Fibroblast of pulmonary artery (primary cell): ENCODE data around the gene CCSER1.

Experiments
- DNase-seq: peaks from one replicate; pipeline ENCODE4 v3.0.0-alpha.2; 2010; ENCODE audit warnings: low read depth
- H3K4me3 ChIP-seq: replicated peaks from 2 replicates; pipeline ENCODE4 v1.5.1; 2011; ENCODE audit warnings: low read depth, mild to moderate bottlenecking, control low read depth, low read length, moderate library complexity
- TF ChIP-seq, protein P1 (sequence below): IDR thresholded peaks from 2 replicates; pipeline ENCODE4 v1.5.1; 2011; ENCODE audit warnings: mild to moderate bottlenecking, control low read depth, low read length, inconsistent platforms; ENCODE audit errors: missing control alignments

CCSER1 gene

DNA sequence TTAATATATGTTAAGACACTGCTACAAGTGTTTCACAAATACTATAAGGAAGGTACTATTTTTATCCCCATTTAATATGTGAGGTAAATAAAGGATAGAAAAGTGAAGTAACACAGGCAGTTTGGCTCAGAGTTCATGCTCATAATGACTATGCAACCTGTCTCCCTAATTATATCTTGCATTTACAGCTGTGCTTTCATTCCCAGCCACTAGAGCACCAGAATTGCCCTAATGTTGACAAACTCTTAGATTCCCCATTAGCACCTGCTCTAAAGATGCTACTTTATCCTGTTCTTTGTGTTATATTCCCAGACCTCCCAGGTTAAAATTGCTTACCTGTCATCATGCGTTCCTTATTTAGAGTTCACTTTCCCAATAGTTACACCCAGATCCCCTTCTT lies 833.6 kb downstream of the CCSER1 start:
- TF ChIP-seq, protein P1, sequence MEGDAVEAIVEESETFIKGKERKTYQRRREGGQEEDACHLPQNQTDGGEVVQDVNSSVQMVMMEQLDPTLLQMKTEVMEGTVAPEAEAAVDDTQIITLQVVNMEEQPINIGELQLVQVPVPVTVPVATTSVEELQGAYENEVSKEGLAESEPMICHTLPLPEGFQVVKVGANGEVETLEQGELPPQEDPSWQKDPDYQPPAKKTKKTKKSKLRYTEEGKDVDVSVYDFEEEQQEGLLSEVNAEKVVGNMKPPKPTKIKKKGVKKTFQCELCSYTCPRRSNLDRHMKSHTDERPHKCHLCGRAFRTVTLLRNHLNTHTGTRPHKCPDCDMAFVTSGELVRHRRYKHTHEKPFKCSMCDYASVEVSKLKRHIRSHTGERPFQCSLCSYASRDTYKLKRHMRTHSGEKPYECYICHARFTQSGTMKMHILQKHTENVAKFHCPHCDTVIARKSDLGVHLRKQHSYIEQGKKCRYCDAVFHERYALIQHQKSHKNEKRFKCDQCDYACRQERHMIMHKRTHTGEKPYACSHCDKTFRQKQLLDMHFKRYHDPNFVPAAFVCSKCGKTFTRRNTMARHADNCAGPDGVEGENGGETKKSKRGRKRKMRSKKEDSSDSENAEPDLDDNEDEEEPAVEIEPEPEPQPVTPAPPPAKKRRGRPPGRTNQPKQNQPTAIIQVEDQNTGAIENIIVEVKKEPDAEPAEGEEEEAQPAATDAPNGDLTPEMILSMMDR = no peak
- no peak overlapping the region for H3K4me3 ChIP-seq
- no peak for DNase-seq

DNA sequence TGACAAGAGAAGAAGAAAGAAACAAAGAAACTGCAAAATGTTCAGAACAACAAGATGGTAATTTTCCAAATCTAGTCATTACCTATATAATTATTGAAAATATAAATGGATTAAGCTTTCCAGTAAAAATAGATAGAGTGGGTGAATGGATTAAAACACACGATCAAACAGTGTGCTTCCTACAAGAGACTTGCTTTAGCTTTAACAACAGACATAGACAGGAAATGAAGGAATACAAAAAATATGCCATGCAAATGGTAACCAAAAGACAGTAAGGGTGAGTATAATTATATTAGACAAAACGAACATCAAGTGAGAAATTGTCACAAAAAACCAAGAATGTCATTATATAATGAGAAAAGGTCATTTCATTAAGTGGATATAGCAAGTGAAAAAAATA lies 842.8 kb downstream of the CCSER1 start:
- TF ChIP-seq, protein P1 = no peak
- DNase-seq = no peak
- H3K4me3 ChIP-seq = no peak overlapping the region

DNA sequence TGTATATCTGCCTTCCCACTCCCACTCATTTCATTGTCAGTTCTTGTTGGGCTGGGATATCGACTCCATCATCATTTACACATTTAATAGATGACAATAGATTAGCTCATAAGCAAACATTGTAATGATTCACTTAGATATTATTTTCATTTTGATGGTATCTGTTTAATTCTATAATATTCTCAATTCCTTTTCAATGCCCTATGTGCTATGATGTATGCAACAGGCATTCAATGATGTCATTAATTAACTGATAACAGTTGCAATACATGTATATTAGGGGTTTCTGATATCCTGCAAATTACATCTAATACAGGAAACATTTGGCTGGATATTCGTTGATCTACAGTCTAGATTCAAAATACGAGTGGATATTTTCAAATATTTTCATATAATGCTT lies 850.5 kb downstream of the CCSER1 start:
- TF ChIP-seq, protein P1 = no peak
- H3K4me3 ChIP-seq = no peak overlapping the region
- DNase-seq = no peak

DNA sequence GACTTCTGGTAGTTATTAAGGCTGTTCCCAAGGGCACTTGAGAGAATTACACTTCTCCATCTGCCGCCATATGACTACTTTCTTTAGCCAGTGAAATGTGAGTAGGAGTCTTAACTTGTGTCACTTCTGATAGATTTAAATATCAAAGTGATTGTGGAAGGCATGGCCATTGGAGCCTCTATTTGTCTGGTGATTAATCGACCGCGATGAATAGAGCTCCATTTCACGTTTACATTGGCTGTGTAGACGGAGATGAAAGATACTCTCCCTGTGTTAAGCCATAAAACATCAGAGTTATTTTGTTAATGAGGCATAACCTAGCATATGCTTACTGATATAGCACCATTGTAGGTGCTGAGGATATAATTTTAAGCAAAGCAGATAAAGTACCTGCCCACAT lies 852.4 kb downstream of the CCSER1 start:
- no peak for DNase-seq
- no peak overlapping the region for H3K4me3 ChIP-seq
- TF ChIP-seq, protein P1 = no peak

DNA sequence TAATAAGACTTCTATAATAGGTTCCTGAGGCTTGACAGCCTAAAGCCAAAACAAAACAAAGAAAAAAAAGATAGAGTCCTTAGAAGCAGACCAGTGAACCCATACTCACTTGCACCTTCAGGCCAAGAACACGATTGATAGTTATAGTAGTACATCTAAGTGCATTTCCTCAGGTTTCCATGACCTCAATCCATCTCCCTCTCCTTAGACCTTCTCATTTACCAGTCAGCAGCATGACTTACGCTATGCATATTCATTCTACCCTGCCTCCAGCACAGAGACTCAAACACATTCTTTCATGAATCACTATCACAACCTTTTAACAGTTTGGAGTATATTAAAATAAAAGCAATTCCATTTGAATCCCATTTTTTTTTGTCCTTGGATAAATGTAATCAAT lies 855.6 kb downstream of the CCSER1 start:
- no peak overlapping the region for H3K4me3 ChIP-seq
- TF ChIP-seq, protein P1 = no peak
- DNase-seq = no peak

DNA sequence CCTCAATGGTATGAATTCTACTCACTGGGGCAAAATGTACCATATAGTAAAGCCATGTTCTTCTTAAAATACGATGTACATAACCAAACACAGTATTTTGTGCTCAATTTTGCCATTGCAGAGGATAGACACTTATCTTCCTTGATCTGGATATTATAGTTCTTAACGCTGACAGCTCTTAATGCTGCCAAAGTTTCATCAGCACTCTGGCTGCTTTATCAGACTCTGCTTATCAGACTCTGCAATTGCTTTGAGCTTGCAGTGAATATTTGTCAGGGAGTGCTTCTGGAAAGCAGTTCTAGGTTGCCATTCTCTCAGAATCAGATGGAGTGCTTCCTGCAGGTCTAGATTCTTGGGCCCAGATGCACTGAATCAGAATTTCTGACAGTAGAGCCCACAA lies 863.1 kb downstream of the CCSER1 start:
- TF ChIP-seq, protein P1 = no peak
- no peak for DNase-seq
- no peak overlapping the region for H3K4me3 ChIP-seq

DNA sequence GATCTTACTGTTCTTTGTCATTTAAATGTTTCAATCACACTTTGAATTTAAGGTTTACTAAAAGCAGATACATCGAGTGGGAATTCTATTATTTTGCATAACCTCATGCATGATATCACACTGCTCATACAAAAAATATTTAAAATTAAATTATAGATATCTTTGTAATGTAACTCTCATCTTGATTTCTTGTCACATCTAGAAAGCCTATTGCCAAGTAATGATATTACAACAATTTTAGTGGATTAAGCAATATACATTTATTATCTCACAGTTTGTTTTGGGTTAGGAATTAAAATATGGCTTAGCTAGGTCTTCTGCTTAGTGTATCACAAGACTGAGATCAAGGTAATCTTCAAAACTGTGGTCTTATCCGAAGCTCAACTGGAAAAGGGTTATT lies 865.0 kb downstream of the CCSER1 start:
- TF ChIP-seq, protein P1 = no peak
- H3K4me3 ChIP-seq = no peak overlapping the region
- no peak for DNase-seq
